H9 (cell line): ENCODE results near the gene SYT15B. TPM values are rescaled to one million over a fixed set of nuclear protein-coding genes. Genes with fewer than 3 reads are reported as not detected.
"Not testable (repeated sequence)": the region's sequence is repeated elsewhere in the genome, so short reads cannot be mapped to it uniquely, and the experiment has no call there.

Source experiments
- DNase-seq: peaks from one replicate; pipeline ENCODE4 v3.0.0-alpha.2; 2017
- H2AFZ ChIP-seq: one replicate; pipeline ENCODE4 v1.6.1; 2013; ENCODE audit warnings: mild to moderate bottlenecking, low read length, control low read depth, moderate library complexity
- H2AK5ac ChIP-seq: 2 replicates; pipeline ENCODE4 v1.6.1; 2013; ENCODE audit warnings: low read length, control low read depth, mixed read lengths; ENCODE audit not compliant: insufficient read length
- H2BK120ac ChIP-seq: one replicate; pipeline ENCODE4 v1.6.1; 2013; ENCODE audit warnings: low read depth, mild to moderate bottlenecking, low read length, control low read depth, inconsistent platforms; ENCODE audit not compliant: poor library complexity, severe bottlenecking
- H2BK12ac ChIP-seq: 2 replicates; pipeline ENCODE4 v1.6.1; 2013; ENCODE audit warnings: low read length, control low read depth, mixed read lengths, low read depth; ENCODE audit not compliant: insufficient read length
- H2BK15ac ChIP-seq: 2 replicates; pipeline ENCODE4 v1.6.1; 2013; ENCODE audit warnings: low read depth, low read length, control low read depth
- H2BK20ac ChIP-seq: one replicate; pipeline ENCODE4 v1.6.1; 2013; ENCODE audit warnings: low read depth, mild to moderate bottlenecking, low read length, control low read depth, inconsistent platforms; ENCODE audit not compliant: poor library complexity, severe bottlenecking
- H2BK5ac ChIP-seq: 2 replicates; pipeline ENCODE4 v1.6.1; 2013; ENCODE audit warnings: low read length, control low read depth, mixed read lengths; ENCODE audit not compliant: insufficient read length
- H3K14ac ChIP-seq: 2 replicates; pipeline ENCODE4 v1.6.1; 2013; ENCODE audit warnings: low read length, control low read depth; ENCODE audit not compliant: insufficient read depth
- H3K18ac ChIP-seq: 2 replicates; pipeline ENCODE4 v1.6.1; 2013; ENCODE audit warnings: low read depth, mild to moderate bottlenecking, mixed read lengths, low read length, control low read depth; ENCODE audit not compliant: insufficient read length
- H3K23ac ChIP-seq: 2 replicates; pipeline ENCODE4 v1.6.1; 2013; ENCODE audit warnings: low read length, control low read depth, mixed read lengths, low read depth; ENCODE audit not compliant: insufficient read length
- H3K23me2 ChIP-seq: 2 replicates; pipeline ENCODE4 v1.6.1; 2013; ENCODE audit warnings: low read depth, mild to moderate bottlenecking, mixed read lengths, low read length, control low read depth; ENCODE audit not compliant: insufficient read length, poor library complexity, severe bottlenecking
- H3K27ac ChIP-seq: 2 replicates; pipeline ENCODE4 v1.5.1; 2013; ENCODE audit warnings: low read length, control low read depth, mixed read lengths, low read depth; ENCODE audit not compliant: insufficient read length
- H3K27me3 ChIP-seq: 2 replicates; pipeline ENCODE4 v1.6.1; 2013; ENCODE audit warnings: low read length, control low read depth, inconsistent platforms; ENCODE audit not compliant: insufficient read depth
- H3K4ac ChIP-seq: 2 replicates; pipeline ENCODE4 v1.6.1; 2013; ENCODE audit warnings: low read depth, mild to moderate bottlenecking, control low read depth, inconsistent platforms, low read length, moderate library complexity
- H3K4me1 ChIP-seq: 2 replicates; pipeline ENCODE4 v1.6.1; 2013; ENCODE audit warnings: low read length, control low read depth, inconsistent platforms; ENCODE audit not compliant: insufficient read depth
- H3K4me2 ChIP-seq: 2 replicates; pipeline ENCODE4 v1.6.1; 2013; ENCODE audit warnings: low read length, control low read depth, mixed read lengths; ENCODE audit not compliant: insufficient read length, insufficient read depth
- H3K56ac ChIP-seq: 2 replicates; pipeline ENCODE4 v1.6.1; 2013; ENCODE audit warnings: low read depth, mild to moderate bottlenecking, mixed read lengths, low read length, control low read depth; ENCODE audit not compliant: insufficient read length
- H3K79me1 ChIP-seq: 2 replicates; pipeline ENCODE4 v1.6.1; 2013; ENCODE audit warnings: low read depth, mild to moderate bottlenecking, moderate library complexity, low read length, control low read depth, inconsistent platforms; ENCODE audit not compliant: insufficient read depth, poor library complexity, severe bottlenecking
- H3K79me2 ChIP-seq: 2 replicates; pipeline ENCODE4 v1.6.1; 2013; ENCODE audit warnings: low read length, control low read depth, inconsistent platforms; ENCODE audit not compliant: insufficient read depth
- H3K9ac ChIP-seq: 2 replicates; pipeline ENCODE4 v1.6.1; 2013; ENCODE audit warnings: low read length, control low read depth, mixed read lengths; ENCODE audit not compliant: insufficient read length; ENCODE audit errors: extremely low read depth
- H3K9me3 ChIP-seq: one replicate; pipeline ENCODE4 v1.6.1; 2013; ENCODE audit warnings: low read depth, low read length, inconsistent platforms; ENCODE audit not compliant: control insufficient read depth
- H3T11ph ChIP-seq: one replicate; pipeline ENCODE4 v1.6.1; 2013; ENCODE audit warnings: mild to moderate bottlenecking, low read length, control low read depth, inconsistent platforms
- H4K20me1 ChIP-seq: one replicate; pipeline ENCODE4 v1.6.1; 2013; ENCODE audit not compliant: control insufficient read depth, insufficient read length, insufficient read depth
- H4K5ac ChIP-seq: 2 replicates; pipeline ENCODE4 v1.6.1; 2013; ENCODE audit warnings: low read depth, mild to moderate bottlenecking, mixed read lengths, low read length, control low read depth; ENCODE audit not compliant: insufficient read length
- H4K8ac ChIP-seq: replicated peaks from 2 replicates; pipeline ENCODE4 v1.6.1; 2013; ENCODE audit warnings: low read length, control low read depth, mixed read lengths, low read depth; ENCODE audit not compliant: insufficient read length
- H4K91ac ChIP-seq: 2 replicates; pipeline ENCODE4 v1.6.1; 2013; ENCODE audit warnings: low read depth, mild to moderate bottlenecking, moderate library complexity, mixed read lengths, low read length, control low read depth; ENCODE audit not compliant: insufficient read length
- H3K27ac Mint-ChIP-seq, 3 experiments: 2 replicates in 2 of 3; 3 replicates in 1 of 3; pipeline ENCODE4 v1.8.0; 2020 to 2021; ENCODE audit warnings: mixed read lengths in 3 of 3, mild to moderate bottlenecking in 1 of 3, moderate library complexity in 1 of 3
- H3K27me3 Mint-ChIP-seq: 2 replicates; pipeline ENCODE4 v1.8.0; 2021; ENCODE audit warnings: low read depth, mild to moderate bottlenecking, moderate library complexity, mixed read lengths
- H3K36me3 Mint-ChIP-seq, 3 experiments: 2 replicates in 2 of 3; 3 replicates in 1 of 3; pipeline ENCODE4 v1.8.0; 2020 to 2021; ENCODE audit warnings: low read depth in 3 of 3, mixed read lengths in 3 of 3; ENCODE audit not compliant: insufficient read depth in 1 of 3
- H3K4me1 Mint-ChIP-seq, 2 experiments: 2 replicates each; pipeline ENCODE4 v1.8.0; 2020; ENCODE audit warnings: mixed read lengths in 2 of 2
- H3K4me3 Mint-ChIP-seq, 2 experiments: 2 replicates in 1 of 2; 3 replicates in 1 of 2; pipeline ENCODE4 v1.8.0; 2020 to 2021; ENCODE audit warnings: mild to moderate bottlenecking in 2 of 2, mixed read lengths in 2 of 2, moderate library complexity in 1 of 2
- H3K9me3 Mint-ChIP-seq, 2 experiments: 2 replicates in 1 of 2; 3 replicates in 1 of 2; pipeline ENCODE4 v1.8.0; 2020; ENCODE audit warnings: mild to moderate bottlenecking in 2 of 2, mixed read lengths in 2 of 2, moderate library complexity in 1 of 2
- WGBS: extraction: QIAGEN DNeasy Blood & Tissue Kit; methylation state at CpG from one replicate; pipeline ENCODE4 v1.1.7; 2013; ENCODE audit warnings: missing lambda C conversion rate, low lambda C conversion rate, mixed read lengths; ENCODE audit not compliant: insufficient read length; ENCODE audit errors: extremely low coverage; 5-methylcytosine and 5-hydroxymethylcytosine counted together
- total RNA-seq: library from RNA; stranded (reverse); gene quantifications from 2 replicates; pipeline ENCODE4 v1.2.1, GENCODE V29; 2021

SYT15B gene
- total RNA-seq, 1 experiment from 2014 or later: 0.24 TPM

- not testable (repeated sequence) for H2BK12ac ChIP-seq, H3K23ac ChIP-seq, H3K79me2 ChIP-seq, H3K79me1 ChIP-seq, H3K27me3 Mint-ChIP-seq, H3K27ac Mint-ChIP-seq, H2BK15ac ChIP-seq, H3K36me3 Mint-ChIP-seq, H3K9me3 Mint-ChIP-seq, H3K23me2 ChIP-seq, H3K4me1 ChIP-seq, H2AK5ac ChIP-seq, H2BK120ac ChIP-seq, H3K4me3 Mint-ChIP-seq, H3K4ac ChIP-seq, H2AFZ ChIP-seq, H2BK5ac ChIP-seq, H3K18ac ChIP-seq, H3K4me1 Mint-ChIP-seq, H4K5ac ChIP-seq, H3K27me3 ChIP-seq, H3K9ac ChIP-seq, H3K27ac ChIP-seq, H3T11ph ChIP-seq, H4K91ac ChIP-seq, H3K9me3 ChIP-seq, DNase-seq, H3K4me2 ChIP-seq, H3K14ac ChIP-seq, H2BK20ac ChIP-seq, H4K20me1 ChIP-seq, H4K8ac ChIP-seq, H3K56ac ChIP-seq
- no CpG with 5 or more reads among the region's 6 CpGs for WGBS
Observed at GRCh38 chr10:47724119-47724518, 39.3 kb downstream of the SYT15B start.

DNA sequence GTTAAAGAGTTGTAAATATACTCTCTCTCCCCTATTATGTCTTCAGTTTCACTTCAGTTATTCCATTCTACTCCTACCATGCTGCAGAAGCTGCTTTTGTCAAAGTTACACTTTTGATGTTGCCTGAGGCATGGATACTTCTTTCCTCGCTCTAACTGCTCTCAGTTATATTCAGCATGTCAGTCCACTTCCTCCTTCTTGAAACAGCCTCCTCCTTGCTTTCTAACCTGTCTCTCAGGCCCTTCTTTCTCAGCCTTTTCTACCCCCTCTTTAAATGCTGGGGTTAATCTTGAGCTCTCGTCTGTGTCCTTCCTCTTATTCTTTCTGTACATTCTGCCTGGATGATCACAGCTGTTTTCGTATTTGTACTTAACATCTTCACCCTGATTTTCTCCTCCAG, 40.0 kb downstream of the SYT15B start:
- not testable (repeated sequence) for H3K4me1 Mint-ChIP-seq, H3K27ac ChIP-seq, H3K79me1 ChIP-seq, H3K14ac ChIP-seq, H3K27me3 Mint-ChIP-seq, H3K56ac ChIP-seq, H4K20me1 ChIP-seq, H2BK20ac ChIP-seq, H3K36me3 Mint-ChIP-seq, H3K9me3 ChIP-seq, H4K91ac ChIP-seq, H3K4me2 ChIP-seq, H3K27ac Mint-ChIP-seq, H2AK5ac ChIP-seq, H3K9ac ChIP-seq, H4K5ac ChIP-seq, H3K18ac ChIP-seq, H3T11ph ChIP-seq, H3K23me2 ChIP-seq, H4K8ac ChIP-seq, H3K79me2 ChIP-seq, H3K4ac ChIP-seq, H3K23ac ChIP-seq, H2BK5ac ChIP-seq, H2BK12ac ChIP-seq, H3K9me3 Mint-ChIP-seq, H2BK15ac ChIP-seq, H2AFZ ChIP-seq, H2BK120ac ChIP-seq, DNase-seq, H3K27me3 ChIP-seq, H3K4me3 Mint-ChIP-seq, H3K4me1 ChIP-seq
- no CpG with 5 or more reads among the region's 3 CpGs for WGBS
